ENCODE data around the gene TAB2. TPM values are rescaled to one million over a fixed set of nuclear protein-coding genes. Genes with fewer than 3 reads are reported as not detected.

TAB2 gene
- total and polyA plus RNA-seq, 9 of the 15 experiments (the other 6 are each of a cell fraction or from before 2014, with no cell fraction given), result 9.1 to 38.3 (median 18.6) TPM

DNA sequence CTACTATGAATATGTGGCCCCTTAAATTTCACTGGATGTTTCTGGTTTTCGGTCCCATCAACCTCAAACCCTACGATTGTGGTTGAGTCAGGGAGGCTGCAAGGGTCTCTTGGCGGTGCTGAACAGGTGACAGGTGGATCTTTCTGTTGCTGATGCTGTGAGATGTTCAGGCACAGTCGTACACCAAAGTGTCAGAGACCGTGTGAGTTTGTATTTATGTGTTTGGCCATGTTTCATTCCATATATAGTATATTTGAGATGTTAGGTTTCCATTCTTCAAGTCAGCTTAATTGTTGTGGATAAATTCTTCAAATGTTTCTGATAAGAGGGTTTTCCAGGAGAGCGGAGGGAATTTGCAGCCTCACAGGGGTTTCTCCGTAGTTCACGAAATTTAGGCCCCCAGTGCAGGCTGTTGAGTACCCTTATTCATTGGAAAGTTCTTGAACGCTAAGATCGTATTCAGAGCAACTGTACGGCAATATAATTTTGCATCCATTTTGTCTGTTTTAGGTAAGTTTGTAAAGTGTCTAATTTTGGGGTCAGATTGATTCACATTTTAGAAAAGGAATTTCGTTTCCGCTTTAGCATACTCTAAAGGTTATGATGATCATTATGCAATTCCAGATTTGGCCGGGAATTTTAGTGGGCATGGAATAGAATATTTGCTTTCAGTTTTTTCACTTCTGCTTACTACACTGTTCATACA is 1.2 kb downstream of the TAB2 start:
- Histone ChIP-seq H3K9me1 (ENCODE audit: control insufficient read depth, insufficient read depth, low read length) (no peaks in the 10 kb centered on the region), H3K4me2 (ENCODE audit: insufficient read depth, low read length) (peak overlapping the region; percentile 88), H3K4me1 (replicated peaks in 1 of 2; ENCODE audit: control insufficient read depth in 2 of 2, insufficient read depth in 2 of 2, low read length in 2 of 2) (peaks cover 7 to 9% of the 10 kb centered on the region in 2 experiments; a peak in 3 of 5 replicates), H2AFZ (ENCODE audit: low read depth, low read length) (no peak overlapping the region), H4K20me1 (replicated peaks; ENCODE audit: control insufficient read depth, insufficient read depth, low read length) (peaks cover 10% of the 10 kb centered on the region), H3K27ac (ENCODE audit: extremely low read depth, low read depth, low read length) (peak overlapping the region; percentile 30), H3K27me3 (ENCODE audit: control insufficient read depth in 2 of 2, insufficient read depth in 2 of 2, low read length in 2 of 2) (no peaks in the 10 kb centered on the region), H3K9me3 (replicated peaks; ENCODE audit: control insufficient read depth, insufficient read depth, low read depth, low read length) (no peaks in the 10 kb centered on the region), H3K79me2 (ENCODE audit: control insufficient read depth, insufficient read depth, low read length) (peaks cover 66% of the 10 kb centered on the region), H3K9ac (ENCODE audit: insufficient read depth in 1 of 2, low read depth in 2 of 2, low read length in 2 of 2) (peak overlapping the region; percentile 67 to 96; a peak in 3 of 4 replicates), H3K36me3 (ENCODE audit: control insufficient read depth, insufficient read depth, low read length) (no peaks in the 10 kb centered on the region), H3K4me3 (peak overlapping the region; percentile 89)
- in situ Hi-C loops (cut with MboI), result no loop called here
- intact Hi-C loops (cut with micrococcal nuclease), result loop anchor here (5.0 kb wide), 3 partner anchors 89 to 176 kb away; no protein-coding TSS in a partner anchor
- ChIA-PET POLR2A (interaction anchor here (1.2 to 1.6 kb wide), 3 partner anchors 14 to 25 kb away, joined by 3 to 5 read pairs (median 3); no protein-coding TSS in a partner anchor), CTCF (ENCODE audit: low intra/inter-chr PET ratio) (no interaction called here)
- whole genome bisulfite sequencing (ENCODE audit: insufficient coverage, low coverage, missing lambda C conversion rate), result 5% methylated on average over 14 of the region's 14 CpGs
- peak in 1 of 4 experiments; percentile 36 for DNase-seq (ENCODE audit: extremely low read depth in 1 of 4, low spot score in 3 of 4)
- ATAC-seq, result peak; percentile 8; the same call in 2 of the 3 replicates
- no TSS peak for BruUV-seq (replicated peaks)
- FAIRE-seq, result no peak
- peak; percentile 23; the same call in 1 of the 2 replicates for TF ChIP-seq ZEB2 (IDR thresholded peaks at IDR 0.05)
- 0 out of 2 replicates have a peak, but pooled peaks have one; percentile 26 for TF ChIP-seq SIN3B (IDR thresholded peaks at IDR 0.05; ENCODE audit: low read depth)
- no peak for TF ChIP-seq SRSF1 (IDR thresholded peaks at IDR 0.05; ENCODE audit: low read depth, low read length)
- TF ChIP-seq MAZ (CRISPR knock-in tag; conservative IDR thresholded peaks at IDR 0.05 in 1 of 2, IDR thresholded peaks at IDR 0.05 in 1 of 2), result peak in 1 of 2 experiments; percentile 24; a peak in 1 of 4 replicates
- TF ChIP-seq, protein P1, sequence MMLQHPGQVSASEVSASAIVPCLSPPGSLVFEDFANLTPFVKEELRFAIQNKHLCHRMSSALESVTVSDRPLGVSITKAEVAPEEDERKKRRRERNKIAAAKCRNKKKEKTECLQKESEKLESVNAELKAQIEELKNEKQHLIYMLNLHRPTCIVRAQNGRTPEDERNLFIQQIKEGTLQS (IDR thresholded peaks at IDR 0.05), result no peak
- TF ChIP-seq, protein P1 (CRISPR knock-in tag; conservative IDR thresholded peaks at IDR 0.05), result no peak
- no peak for TF ChIP-seq CEBPG (CRISPR knock-in tag; IDR thresholded peaks at IDR 0.05)
- peak; percentile 38 to 53; a peak in 2 of 4 replicates for TF ChIP-seq CEBPG (tag; conservative IDR thresholded peaks at IDR 0.05 in 1 of 2, IDR thresholded peaks at IDR 0.05 in 1 of 2)
- TF ChIP-seq CTBP1 (IDR thresholded peaks at IDR 0.05; ENCODE audit: borderline replicate concordance), result peak; percentile 19; the same call in 1 of the 2 replicates
- peak; percentile 50; the same call in 1 of the 2 replicates for TF ChIP-seq CEBPB (tag; IDR thresholded peaks at IDR 0.05)
